Vagina (tissue), 2 donors: ENCODE data around the gene WDSUB1. TPM values are rescaled to one million over a fixed set of nuclear protein-coding genes. Genes with fewer than 3 reads are reported as not detected.

Experiments
- microRNA-seq: library from miRNA; unstranded; fragments of <30 nt; microRNA quantifications from one replicate; pipeline ENCODE4, GENCODE V29; 2017; ENCODE audit warnings: borderline number of aligned reads, borderline replicate concordance
- small RNA-seq: library from RNA; depleted of rRNA; stranded (forward); fragments of <200 nt; gene quantifications from one replicate; pipeline ENCODE3, GENCODE V24; 2016
- total RNA-seq: library from RNA; depleted of rRNA; stranded (reverse); fragments of >200 nt; gene quantifications from one replicate; pipeline ENCODE4 v1.2.3, GENCODE V29; 2016

WDSUB1 gene
- total RNA-seq, 1 donor from 2014 or later: 2.2 TPM

Small RNAs within 50 kb of the gene (microRNA-seq; reads per million reads assigned to microRNA genes)
- not detected for gene MIR6888

Small RNAs within 50 kb of the gene (small RNA-seq; reads per million reads assigned to genes)
- not detected for gene MIR6888
